ENCODE measurements around the gene RALGPS2. TPM values are rescaled to one million over a fixed set of nuclear protein-coding genes. Genes with fewer than 3 reads are reported as not detected.

The RALGPS2 gene
- total RNA-seq, 1 experiment from 2014 or later, result 12.7 TPM

DNA sequence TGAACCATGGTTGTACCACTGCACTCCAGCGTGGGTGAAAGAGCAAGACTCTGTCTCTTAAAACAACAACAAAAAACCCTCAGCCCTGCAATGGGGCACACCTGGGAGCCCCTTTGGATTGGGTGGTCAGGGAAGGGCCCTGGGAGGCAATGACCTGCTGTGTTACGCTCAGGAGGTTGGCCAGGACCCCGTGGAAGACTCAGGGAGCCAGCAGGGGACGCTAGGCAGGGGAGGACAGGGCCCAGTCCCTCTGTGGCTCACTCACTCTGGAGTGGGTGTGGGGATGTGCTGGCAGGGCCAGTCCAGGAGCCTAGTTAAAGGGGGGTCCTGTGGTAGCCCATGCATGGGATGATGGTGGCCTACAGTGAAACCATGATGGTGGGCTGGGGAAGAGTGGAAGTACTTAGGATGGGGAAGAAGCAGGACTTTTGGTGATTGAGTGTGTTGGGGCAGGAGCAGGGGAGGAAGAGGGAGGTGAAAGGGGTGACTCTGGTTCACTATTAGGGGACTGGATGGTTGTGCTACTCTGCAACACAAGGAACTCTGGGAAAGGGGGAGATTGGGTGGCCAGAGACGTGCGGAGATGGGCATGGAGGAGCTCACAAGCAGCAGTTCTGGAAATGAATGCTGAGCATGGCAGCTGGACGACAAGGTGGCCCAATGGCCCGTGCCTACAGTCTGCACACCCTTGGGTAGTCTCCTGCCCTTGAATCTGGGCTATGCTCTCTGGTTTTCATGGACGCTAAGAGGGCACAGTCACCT is 244.4 kb downstream of the RALGPS2 start:
- Histone ChIP-seq H3K4me3 (ENCODE audit: low read depth, low read length, poor library complexity, severe bottlenecking) (no peak overlapping the region), H3K9me3 (ENCODE audit: low read depth, low read length, poor library complexity, severe bottlenecking) (no peaks in the 10 kb centered on the region), H3K27me3 (replicated peaks; ENCODE audit: insufficient read depth, low read depth, low read length, poor library complexity) (no peaks in the 10 kb centered on the region), H3K36me3 (ENCODE audit: insufficient read depth, low read length, poor library complexity, severe bottlenecking) (no peaks in the 10 kb centered on the region), H3K27ac (ENCODE audit: low read depth, low read length, poor library complexity, severe bottlenecking) (no peak overlapping the region), H3K4me1 (ENCODE audit: insufficient read depth, low read length, poor library complexity, severe bottlenecking) (no peaks in the 10 kb centered on the region)
- CTCF ChIA-PET, result no interaction called here
- POLR2A ChIA-PET (ENCODE audit: low non-redundant PET), result no interaction called here
- intact Hi-C loops (cut with micrococcal nuclease; ENCODE audit: unreplicated experiment), result no loop called here
- no peak for TF ChIP-seq EZH2 (IDR thresholded peaks at IDR 0.05; ENCODE audit: borderline replicate concordance, low read depth, low read length, poor library complexity, severe bottlenecking)
- TF ChIP-seq, protein P1, sequence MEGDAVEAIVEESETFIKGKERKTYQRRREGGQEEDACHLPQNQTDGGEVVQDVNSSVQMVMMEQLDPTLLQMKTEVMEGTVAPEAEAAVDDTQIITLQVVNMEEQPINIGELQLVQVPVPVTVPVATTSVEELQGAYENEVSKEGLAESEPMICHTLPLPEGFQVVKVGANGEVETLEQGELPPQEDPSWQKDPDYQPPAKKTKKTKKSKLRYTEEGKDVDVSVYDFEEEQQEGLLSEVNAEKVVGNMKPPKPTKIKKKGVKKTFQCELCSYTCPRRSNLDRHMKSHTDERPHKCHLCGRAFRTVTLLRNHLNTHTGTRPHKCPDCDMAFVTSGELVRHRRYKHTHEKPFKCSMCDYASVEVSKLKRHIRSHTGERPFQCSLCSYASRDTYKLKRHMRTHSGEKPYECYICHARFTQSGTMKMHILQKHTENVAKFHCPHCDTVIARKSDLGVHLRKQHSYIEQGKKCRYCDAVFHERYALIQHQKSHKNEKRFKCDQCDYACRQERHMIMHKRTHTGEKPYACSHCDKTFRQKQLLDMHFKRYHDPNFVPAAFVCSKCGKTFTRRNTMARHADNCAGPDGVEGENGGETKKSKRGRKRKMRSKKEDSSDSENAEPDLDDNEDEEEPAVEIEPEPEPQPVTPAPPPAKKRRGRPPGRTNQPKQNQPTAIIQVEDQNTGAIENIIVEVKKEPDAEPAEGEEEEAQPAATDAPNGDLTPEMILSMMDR (conservative IDR thresholded peaks at IDR 0.05; ENCODE audit: low read depth, low read length), result no peak
- BruUV-seq (replicated peaks), result no TSS peak
- DNase-seq (ENCODE audit: low spot score), result no peak

GRCh38 chr1:178970184-178970583 is 245.1 kb downstream of the RALGPS2 start:
- H3K4me3 ChIP-seq (ENCODE audit: low read depth, low read length, poor library complexity, severe bottlenecking), result no peak overlapping the region
- POLR2A ChIA-PET (ENCODE audit: low non-redundant PET), result no interaction called here
- CTCF ChIA-PET, result no interaction called here

More at GRCh38 chr1:178970184-178970583, 245.1 kb downstream of the RALGPS2 start:
- H3K4me1 ChIP-seq (ENCODE audit: insufficient read depth, low read length, poor library complexity, severe bottlenecking), result no peaks in the 10 kb centered on the region
- intact Hi-C loops (cut with micrococcal nuclease; ENCODE audit: unreplicated experiment), result no loop called here
- H3K27ac ChIP-seq (ENCODE audit: low read depth, low read length, poor library complexity, severe bottlenecking), result no peak overlapping the region
- no TSS peak for BruUV-seq (replicated peaks)
- TF ChIP-seq, protein P1 (conservative IDR thresholded peaks at IDR 0.05; ENCODE audit: low read depth, low read length), result no peak
- TF ChIP-seq EZH2 (IDR thresholded peaks at IDR 0.05; ENCODE audit: borderline replicate concordance, low read depth, low read length, poor library complexity, severe bottlenecking), result no peak
- no peaks in the 10 kb centered on the region for H3K9me3 ChIP-seq (ENCODE audit: low read depth, low read length, poor library complexity, severe bottlenecking)
- H3K27me3 ChIP-seq (replicated peaks; ENCODE audit: insufficient read depth, low read depth, low read length, poor library complexity), result no peaks in the 10 kb centered on the region
- H3K36me3 ChIP-seq (ENCODE audit: insufficient read depth, low read length, poor library complexity, severe bottlenecking), result no peaks in the 10 kb centered on the region
- DNase-seq (ENCODE audit: low spot score), result no peak

Small RNA genes within 50 kb of the gene (microRNA-seq; reads per million reads assigned to microRNA genes)
- gene MIR4424, result not detected

Other genes starting within 250 kb of the RALGPS2 start
- not detected in 2 replicates for gene CLEC20A, start 228.3 kb upstream of the RALGPS2 start, total RNA-seq (2021)
- gene TEX35, start 212.1 kb upstream of the RALGPS2 start, total RNA-seq (2021), result 0.28 TPM in 1 of 2 replicates, not detected in the other
- 5.0 and 6.8 TPM in 2 replicates for gene ANGPTL1, start 145.8 kb downstream of the RALGPS2 start, total RNA-seq (2021)

All from A673 (cell line).